Retinal pigment epithelial cell (primary cell): ENCODE data around the gene SPTBN5.

Source experiments
- DNase-seq: peaks from one replicate; pipeline ENCODE4 v3.0.0-alpha.2; 2010; ENCODE audit warnings: low read depth
- H3K4me3 ChIP-seq: 2 replicates; pipeline ENCODE4 v1.5.1; 2011; ENCODE audit warnings: mild to moderate bottlenecking, low read length, control low read depth, moderate library complexity
- TF ChIP-seq, protein P1 (sequence below): conservative IDR thresholded peaks from 2 replicates; pipeline ENCODE4 v1.5.1; 2011; ENCODE audit warnings: low read depth, low read length, control low read depth, inconsistent platforms

The SPTBN5 gene

DNA sequence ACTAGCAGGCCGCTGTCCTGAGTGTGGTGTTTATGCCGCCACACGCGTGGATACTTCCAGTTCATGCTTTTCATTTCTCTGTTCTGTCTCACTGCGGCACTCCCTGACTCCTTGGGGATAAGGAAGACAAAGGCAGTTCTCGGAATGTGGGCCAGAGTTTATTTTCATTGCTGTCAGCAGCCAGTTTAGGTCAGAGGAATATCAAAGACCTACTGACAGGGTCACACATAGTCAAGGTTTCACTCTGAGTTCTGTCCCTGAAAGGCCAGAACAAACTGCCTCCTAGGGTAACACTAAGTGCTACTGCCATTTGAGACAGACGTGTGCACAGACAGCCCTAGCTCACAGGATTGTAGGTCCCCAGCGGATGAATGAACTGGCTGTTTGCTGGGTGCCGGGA is 27.3 kb upstream of the SPTBN5 start:
- no peak for DNase-seq
- no peak overlapping the region for H3K4me3 ChIP-seq
- TF ChIP-seq, protein P1, sequence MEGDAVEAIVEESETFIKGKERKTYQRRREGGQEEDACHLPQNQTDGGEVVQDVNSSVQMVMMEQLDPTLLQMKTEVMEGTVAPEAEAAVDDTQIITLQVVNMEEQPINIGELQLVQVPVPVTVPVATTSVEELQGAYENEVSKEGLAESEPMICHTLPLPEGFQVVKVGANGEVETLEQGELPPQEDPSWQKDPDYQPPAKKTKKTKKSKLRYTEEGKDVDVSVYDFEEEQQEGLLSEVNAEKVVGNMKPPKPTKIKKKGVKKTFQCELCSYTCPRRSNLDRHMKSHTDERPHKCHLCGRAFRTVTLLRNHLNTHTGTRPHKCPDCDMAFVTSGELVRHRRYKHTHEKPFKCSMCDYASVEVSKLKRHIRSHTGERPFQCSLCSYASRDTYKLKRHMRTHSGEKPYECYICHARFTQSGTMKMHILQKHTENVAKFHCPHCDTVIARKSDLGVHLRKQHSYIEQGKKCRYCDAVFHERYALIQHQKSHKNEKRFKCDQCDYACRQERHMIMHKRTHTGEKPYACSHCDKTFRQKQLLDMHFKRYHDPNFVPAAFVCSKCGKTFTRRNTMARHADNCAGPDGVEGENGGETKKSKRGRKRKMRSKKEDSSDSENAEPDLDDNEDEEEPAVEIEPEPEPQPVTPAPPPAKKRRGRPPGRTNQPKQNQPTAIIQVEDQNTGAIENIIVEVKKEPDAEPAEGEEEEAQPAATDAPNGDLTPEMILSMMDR, result no peak

DNA sequence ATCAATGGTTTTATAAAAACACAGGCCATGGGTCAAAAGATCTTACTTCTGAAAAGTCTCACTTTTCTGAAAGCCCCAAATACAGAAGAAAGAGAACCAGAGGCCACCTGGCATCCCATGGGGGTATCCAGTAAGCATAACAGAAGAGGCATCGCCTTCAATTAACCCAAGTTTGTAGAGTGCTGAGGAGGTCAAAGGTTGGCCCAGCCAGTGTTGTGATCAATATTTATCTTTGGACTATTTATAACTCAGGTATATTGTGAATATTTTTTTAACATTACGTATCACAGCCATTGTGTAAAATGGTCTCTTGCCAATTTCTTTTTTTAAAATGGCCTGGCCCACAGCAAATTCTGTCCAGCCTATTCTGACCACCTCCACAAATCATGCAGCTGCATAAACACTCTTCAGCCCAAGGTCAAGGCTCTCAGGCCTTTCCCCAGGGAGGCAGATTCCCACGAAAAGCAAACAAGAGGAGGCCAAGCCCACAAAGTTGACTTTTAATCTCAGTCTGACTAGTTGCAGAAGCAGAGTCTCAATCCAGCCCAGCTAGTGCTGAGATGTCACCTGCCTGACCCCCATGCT is 26.2 kb upstream of the SPTBN5 start:
- TF ChIP-seq, protein P1, result no peak
- H3K4me3 ChIP-seq, result no peak overlapping the region
- DNase-seq, result no peak

DNA sequence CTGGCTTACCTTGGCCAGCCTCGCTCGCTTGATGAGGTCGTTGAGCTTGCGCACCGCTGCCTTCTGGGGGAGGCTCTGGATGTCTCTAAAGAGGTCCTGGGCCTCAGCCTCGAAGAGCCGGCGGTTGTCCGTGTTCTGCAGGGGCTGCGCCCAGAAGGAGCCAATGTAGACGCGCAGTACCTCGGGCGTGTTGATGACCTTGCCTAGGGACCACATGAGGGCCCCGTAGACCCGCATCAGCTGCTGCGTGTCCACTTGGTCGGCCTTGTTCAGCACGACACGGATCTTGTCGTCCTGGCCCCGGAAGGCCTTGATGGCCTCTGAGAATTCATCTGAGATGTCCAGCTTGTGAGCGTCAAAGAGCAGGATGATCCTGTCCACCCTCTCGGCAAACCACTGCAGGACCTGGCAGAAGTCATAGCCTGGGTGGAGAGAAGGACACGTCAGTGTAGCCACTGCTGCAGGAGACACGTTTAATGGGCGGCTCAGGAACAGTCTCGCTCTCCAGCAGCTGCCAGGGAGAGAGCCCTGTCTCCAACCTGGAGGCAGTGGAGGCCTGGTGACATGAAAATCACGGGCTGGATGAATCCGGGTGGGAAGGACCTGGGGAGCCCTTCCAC is 25.5 kb upstream of the SPTBN5 start:
- no peak for DNase-seq
- no peak overlapping the region for H3K4me3 ChIP-seq
- TF ChIP-seq, protein P1, result no peak

- DNase-seq, result no peak
- H3K4me3 ChIP-seq, result no peak overlapping the region
- TF ChIP-seq, protein P1, result no peak
Measured at GRCh38 chr15:41918506-41919126, 24.8 kb upstream of the SPTBN5 start.

- DNase-seq, result no peak
- H3K4me3 ChIP-seq, result no peak overlapping the region
- TF ChIP-seq, protein P1, result no peak
Measured at GRCh38 chr15:41917767-41918430, 24.0 kb upstream of the SPTBN5 start.

- H3K4me3 ChIP-seq, result no peak overlapping the region
- DNase-seq, result no peak
- TF ChIP-seq, protein P1, result no peak
Measured at GRCh38 chr15:41915255-41915994, 21.6 kb upstream of the SPTBN5 start.
